ENCODE results near the gene MSH2.

MSH2 gene

DNA sequence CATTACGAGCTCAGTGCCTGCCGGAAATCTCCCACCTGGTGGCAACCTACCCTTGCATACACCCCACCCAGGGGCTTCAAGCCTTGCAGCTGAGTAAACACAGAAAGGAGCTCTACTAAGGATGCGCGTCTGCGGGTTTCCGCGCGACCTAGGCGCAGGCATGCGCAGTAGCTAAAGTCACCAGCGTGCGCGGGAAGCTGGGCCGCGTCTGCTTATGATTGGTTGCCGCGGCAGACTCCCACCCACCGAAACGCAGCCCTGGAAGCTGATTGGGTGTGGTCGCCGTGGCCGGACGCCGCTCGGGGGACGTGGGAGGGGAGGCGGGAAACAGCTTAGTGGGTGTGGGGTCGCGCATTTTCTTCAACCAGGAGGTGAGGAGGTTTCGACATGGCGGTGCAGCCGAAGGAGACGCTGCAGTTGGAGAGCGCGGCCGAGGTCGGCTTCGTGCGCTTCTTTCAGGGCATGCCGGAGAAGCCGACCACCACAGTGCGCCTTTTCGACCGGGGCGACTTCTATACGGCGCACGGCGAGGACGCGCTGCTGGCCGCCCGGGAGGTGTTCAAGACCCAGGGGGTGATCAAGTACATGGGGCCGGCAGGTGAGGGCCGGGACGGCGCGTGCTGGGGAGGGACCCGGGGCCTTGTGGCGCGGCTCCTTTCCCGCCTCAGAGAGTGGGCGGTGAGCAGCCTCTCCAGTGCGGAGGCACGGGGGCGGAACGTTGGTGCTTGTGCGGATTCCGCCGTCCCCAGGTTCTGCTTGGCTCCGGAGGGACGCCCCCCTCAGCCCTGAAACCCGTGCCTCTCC is at the start of gene MSH2:
Gene MSH2 (plus strand): TSS at position 352 of the 804 bp plus-strand sequence. CDS start 36 bp downstream, at position 388.
- Histone ChIP-seq H3K4me3 (ENCODE audit: low read length) (peak within 1 kb of the TSS; percentile 96), H3K9me3 (ENCODE audit: insufficient read depth, low read length) (no peaks in the 10 kb centered on the region), H3K4me2 (ENCODE audit: low read length) (peak within 1 kb of the TSS; percentile 95), H3K27me3 (ENCODE audit: low read depth, low read length) (no peaks in the 10 kb centered on the region), H2AFZ (ENCODE audit: low read depth, low read length) (peak within 1 kb of the TSS; percentile 89), H4K20me1 (ENCODE audit: insufficient read depth, low read length) (peaks cover 14% of the 10 kb centered on the region), H3K36me3 (replicated peaks; ENCODE audit: low read depth, low read length) (peaks cover 4% of the 10 kb centered on the region), H3K79me2 (ENCODE audit: low read length) (peaks cover 49% of the 10 kb centered on the region), H3K27ac (ENCODE audit: low read length) (peak within 1 kb of the TSS; percentile 69), H3K4me1 (ENCODE audit: low read length) (peaks cover 10% of the 10 kb centered on the region), H3K9ac (ENCODE audit: low read length) (peak within 1 kb of the TSS; percentile 94)
- TF ChIP-seq CTCF (IDR thresholded peaks at IDR 0.05; ENCODE audit: low read depth, low read length) (no peak), EZH2phosphoT487 (IDR thresholded peaks at IDR 0.05; ENCODE audit: low read depth) (no peak)

- H3K36me3 ChIP-seq (replicated peaks; ENCODE audit: low read depth, low read length): no peaks in the 10 kb centered on the region
- H3K27ac ChIP-seq (ENCODE audit: low read length): no peak overlapping the region
- H3K4me1 ChIP-seq (ENCODE audit: low read length): no peaks in the 10 kb centered on the region
- H2AFZ ChIP-seq (ENCODE audit: low read depth, low read length): no peak overlapping the region
- H4K20me1 ChIP-seq (ENCODE audit: insufficient read depth, low read length): no peaks in the 10 kb centered on the region
- H3K9me3 ChIP-seq (ENCODE audit: insufficient read depth, low read length): no peaks in the 10 kb centered on the region
- H3K27me3 ChIP-seq (ENCODE audit: low read depth, low read length): no peaks in the 10 kb centered on the region
- H3K79me2 ChIP-seq (ENCODE audit: low read length): no peaks in the 10 kb centered on the region
- no peak overlapping the region for H3K9ac ChIP-seq (ENCODE audit: low read length)
- TF ChIP-seq EZH2phosphoT487 (IDR thresholded peaks at IDR 0.05; ENCODE audit: low read depth) (no peak), CTCF (IDR thresholded peaks at IDR 0.05; ENCODE audit: low read depth, low read length) (no peak)
- no peak overlapping the region for H3K4me3 ChIP-seq (ENCODE audit: low read length)
- no peak overlapping the region for H3K4me2 ChIP-seq (ENCODE audit: low read length)
Measured at GRCh38 chr2:47354013-47354847, 48.7 kb upstream of the MSH2 start.

GRCh38 chr2:47354848-47355204 is 48.1 kb upstream of the MSH2 start:
- TF ChIP-seq CTCF (IDR thresholded peaks at IDR 0.05; ENCODE audit: low read depth, low read length) (no peak), EZH2phosphoT487 (IDR thresholded peaks at IDR 0.05; ENCODE audit: low read depth) (no peak)
- no peak overlapping the region for H2AFZ ChIP-seq (ENCODE audit: low read depth, low read length)
- H3K27me3 ChIP-seq (ENCODE audit: low read depth, low read length): no peaks in the 10 kb centered on the region
- no peak overlapping the region for H3K9ac ChIP-seq (ENCODE audit: low read length)
- no peaks in the 10 kb centered on the region for H3K9me3 ChIP-seq (ENCODE audit: insufficient read depth, low read length)
- H3K4me1 ChIP-seq (ENCODE audit: low read length): no peaks in the 10 kb centered on the region
- H3K27ac ChIP-seq (ENCODE audit: low read length): no peak overlapping the region
- H4K20me1 ChIP-seq (ENCODE audit: insufficient read depth, low read length): no peaks in the 10 kb centered on the region
- H3K79me2 ChIP-seq (ENCODE audit: low read length): no peaks in the 10 kb centered on the region
- H3K4me3 ChIP-seq (ENCODE audit: low read length): no peak overlapping the region
- H3K4me2 ChIP-seq (ENCODE audit: low read length): no peak overlapping the region
- no peaks in the 10 kb centered on the region for H3K36me3 ChIP-seq (replicated peaks; ENCODE audit: low read depth, low read length)

- Histone ChIP-seq H3K27ac (ENCODE audit: low read length) (no peak overlapping the region), H3K4me2 (ENCODE audit: low read length) (no peak overlapping the region), H3K36me3 (replicated peaks; ENCODE audit: low read depth, low read length) (no peaks in the 10 kb centered on the region), H3K9me3 (ENCODE audit: insufficient read depth, low read length) (no peaks in the 10 kb centered on the region), H3K9ac (ENCODE audit: low read length) (no peak overlapping the region), H3K27me3 (ENCODE audit: low read depth, low read length) (no peaks in the 10 kb centered on the region), H3K4me1 (ENCODE audit: low read length) (no peaks in the 10 kb centered on the region), H3K4me3 (ENCODE audit: low read length) (no peak overlapping the region), H2AFZ (ENCODE audit: low read depth, low read length) (no peak overlapping the region), H3K79me2 (ENCODE audit: low read length) (no peaks in the 10 kb centered on the region), H4K20me1 (ENCODE audit: insufficient read depth, low read length) (no peaks in the 10 kb centered on the region)
- no peak for TF ChIP-seq EZH2phosphoT487 (IDR thresholded peaks at IDR 0.05; ENCODE audit: low read depth)
- TF ChIP-seq CTCF (IDR thresholded peaks at IDR 0.05; ENCODE audit: low read depth, low read length): no peak
Measured at GRCh38 chr2:47357483-47357882, 45.5 kb upstream of the MSH2 start.
